Cardiac muscle cell (in vitro differentiated cells and primary cell): Measurements from ENCODE around the gene ETV7. TPM values are rescaled to one million over a fixed set of nuclear protein-coding genes. Genes with fewer than 3 reads are reported as not detected.
A peak's percentile ranks its signal among the peaks of the same experiment; 100 is the strongest.
"Not testable (repeated sequence)": the region's sequence is repeated elsewhere in the genome, so short reads cannot be mapped to it uniquely, and the experiment has no call there.

Experiments
- DNase-seq, 2 donors: peaks; one replicate each; pipeline versions ENCODE4 v3.0.0 to v3.0.0-alpha.2; 2010 to 2017; ENCODE audit warnings: low read depth in 1 of 2, low spot score in 1 of 2
- H3K27ac ChIP-seq: fragments of 200-600 bp; sonication (generic); 2 replicates; pipeline ENCODE4 v1.5.1; 2016
- H3K27me3 ChIP-seq: fragments of 200-600 bp; sonication (generic); 2 replicates; pipeline ENCODE4 v1.6.0; 2016; ENCODE audit warnings: control low read depth
- H3K36me3 ChIP-seq: fragments of 200-600 bp; sonication (generic); 2 replicates; pipeline ENCODE4 v1.5.1; 2016; ENCODE audit warnings: control low read depth
- H3K4me1 ChIP-seq: fragments of 200-600 bp; sonication (generic); 2 replicates; pipeline ENCODE4 v1.8.1; 2017; ENCODE audit warnings: low read depth, mild to moderate bottlenecking, mixed run types
- H3K4me3 ChIP-seq: fragments of 200-600 bp; sonication (generic); 2 replicates; pipeline ENCODE4 v1.5.1; 2016; ENCODE audit warnings: mild to moderate bottlenecking
- H3K9me3 ChIP-seq: fragments of 200-600 bp; sonication (generic); 2 replicates; pipeline ENCODE4 v1.5.1; 2017; ENCODE audit warnings: low read depth, mild to moderate bottlenecking, control low read depth
- polyA plus RNA-seq: library from polyadenylated mRNA; unstranded; fragments of >200 nt; fragmentation: Nextera tagmentation; extraction: Ambion mirVana; gene quantifications from 2 replicates; pipeline ENCODE4 v1.2.1, GENCODE V29; 2016
- total RNA-seq: library from RNA; depleted of rRNA; stranded (reverse); fragments of >200 nt; gene quantifications from 2 replicates; pipeline ENCODE4 v1.2.3, GENCODE V29; 2016
- TF ChIP-seq, protein P1 (sequence below): IDR thresholded peaks from 2 replicates; pipeline ENCODE4 v1.5.1; 2012; ENCODE audit warnings: low read depth, mild to moderate bottlenecking, low read length

The ETV7 gene
- total and polyA plus RNA-seq, 2 experiments from 2014 or later: 0.28 TPM; not detected in 1

DNA sequence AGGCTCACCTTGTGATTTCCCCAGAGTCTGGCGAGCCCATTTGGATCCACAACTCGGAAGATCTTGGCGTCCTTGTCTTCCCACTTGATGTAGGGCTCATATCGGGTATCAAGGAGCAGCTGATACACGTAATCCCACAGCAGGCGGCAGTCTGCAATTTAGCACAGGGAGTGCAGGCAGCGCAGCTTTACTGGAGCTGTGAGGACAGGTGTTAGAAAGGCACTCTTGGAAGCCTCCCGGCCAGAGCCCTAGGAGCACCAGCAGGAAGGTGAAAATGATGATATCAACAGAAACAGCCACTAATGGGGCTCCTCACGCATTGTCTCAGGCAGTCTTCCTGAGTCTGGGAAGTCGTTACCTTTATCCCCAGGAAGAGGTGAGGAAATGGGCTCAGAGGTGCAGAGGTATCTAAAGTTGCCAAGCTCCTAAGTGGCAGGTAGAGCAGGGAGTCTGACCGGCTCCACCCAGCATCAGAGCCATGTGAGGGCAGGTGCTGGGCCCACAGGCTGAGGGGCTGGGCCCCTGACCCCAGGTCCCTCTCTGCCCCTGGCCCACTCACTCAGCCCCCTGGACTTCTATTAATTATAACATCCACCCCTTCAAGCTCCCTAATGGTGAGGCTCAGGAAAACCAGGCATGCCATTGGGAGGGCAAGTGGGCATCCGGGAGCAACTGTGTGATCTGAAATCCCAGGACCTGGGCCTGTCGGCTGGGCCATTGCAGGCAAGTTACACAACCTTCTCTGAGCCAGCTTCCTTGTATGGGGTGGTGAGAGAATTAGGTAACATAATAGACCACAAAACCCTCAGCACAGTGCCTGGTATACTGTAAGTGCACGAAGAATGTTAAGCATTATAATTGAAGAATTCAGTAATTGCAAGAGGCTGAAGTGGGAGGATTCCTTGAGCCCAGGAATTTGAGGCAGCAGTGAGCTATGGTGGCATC, 18.3 kb downstream of the ETV7 start:
- Histone ChIP-seq H3K9me3 (no peaks in the 10 kb centered on the region), H3K27ac (no peak overlapping the region), H3K4me3 (no peak overlapping the region), H3K27me3 (peaks cover 5% of the 10 kb centered on the region), H3K36me3 (no peaks in the 10 kb centered on the region), H3K4me1 (no peaks in the 10 kb centered on the region)
- peak in 1 of 2 donors; percentile 92 for DNase-seq
- TF ChIP-seq, protein P1, sequence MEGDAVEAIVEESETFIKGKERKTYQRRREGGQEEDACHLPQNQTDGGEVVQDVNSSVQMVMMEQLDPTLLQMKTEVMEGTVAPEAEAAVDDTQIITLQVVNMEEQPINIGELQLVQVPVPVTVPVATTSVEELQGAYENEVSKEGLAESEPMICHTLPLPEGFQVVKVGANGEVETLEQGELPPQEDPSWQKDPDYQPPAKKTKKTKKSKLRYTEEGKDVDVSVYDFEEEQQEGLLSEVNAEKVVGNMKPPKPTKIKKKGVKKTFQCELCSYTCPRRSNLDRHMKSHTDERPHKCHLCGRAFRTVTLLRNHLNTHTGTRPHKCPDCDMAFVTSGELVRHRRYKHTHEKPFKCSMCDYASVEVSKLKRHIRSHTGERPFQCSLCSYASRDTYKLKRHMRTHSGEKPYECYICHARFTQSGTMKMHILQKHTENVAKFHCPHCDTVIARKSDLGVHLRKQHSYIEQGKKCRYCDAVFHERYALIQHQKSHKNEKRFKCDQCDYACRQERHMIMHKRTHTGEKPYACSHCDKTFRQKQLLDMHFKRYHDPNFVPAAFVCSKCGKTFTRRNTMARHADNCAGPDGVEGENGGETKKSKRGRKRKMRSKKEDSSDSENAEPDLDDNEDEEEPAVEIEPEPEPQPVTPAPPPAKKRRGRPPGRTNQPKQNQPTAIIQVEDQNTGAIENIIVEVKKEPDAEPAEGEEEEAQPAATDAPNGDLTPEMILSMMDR: no peak

DNA sequence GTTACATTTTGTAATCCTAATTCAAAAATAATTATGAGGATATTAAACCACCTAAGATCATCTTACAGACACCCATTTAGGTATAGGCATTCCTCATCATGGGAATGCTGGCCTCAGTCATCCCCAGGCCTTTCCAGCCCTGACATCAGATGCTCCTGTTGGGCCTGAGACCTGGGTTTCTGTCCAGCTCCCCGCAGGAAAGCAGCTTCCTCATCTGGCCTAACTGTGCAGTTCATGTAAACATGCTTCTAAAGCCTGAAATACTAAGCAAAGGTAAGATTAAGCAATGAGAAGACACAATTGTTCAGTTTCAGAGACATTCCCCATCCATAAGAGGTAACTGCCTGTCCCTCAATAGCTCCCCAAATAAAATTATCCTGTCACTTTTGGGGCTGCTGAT, 19.0 kb downstream of the ETV7 start:
- TF ChIP-seq, protein P1: no peak
- Histone ChIP-seq H3K27ac (no peak overlapping the region), H3K27me3 (peaks cover 4% of the 10 kb centered on the region), H3K4me3 (no peak overlapping the region), H3K4me1 (no peaks in the 10 kb centered on the region), H3K36me3 (no peaks in the 10 kb centered on the region), H3K9me3 (no peaks in the 10 kb centered on the region)
- DNase-seq: no peak

DNA sequence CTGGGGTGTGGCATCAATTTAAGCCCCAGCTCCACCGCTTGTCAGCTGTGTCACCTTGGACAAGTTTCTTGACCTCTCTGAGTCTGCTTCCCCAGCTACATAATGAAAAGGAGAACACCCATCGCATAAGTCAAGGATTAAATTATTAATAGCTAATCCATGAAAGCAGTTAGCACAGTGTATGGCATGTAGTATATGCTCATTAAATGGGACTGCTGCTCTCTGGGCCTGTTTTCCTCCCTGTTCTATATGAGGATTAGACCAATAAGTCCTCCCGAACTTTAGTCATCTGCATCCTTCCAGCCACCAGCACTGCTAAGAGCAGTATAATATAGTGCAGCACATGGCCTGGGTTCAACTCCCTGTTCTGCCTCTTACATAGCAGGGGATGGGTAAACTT, 19.7 kb downstream of the ETV7 start:
- H3K4me1 ChIP-seq: no peaks in the 10 kb centered on the region
- H3K4me3 ChIP-seq: no peak overlapping the region
- TF ChIP-seq, protein P1: no peak
- no peak for DNase-seq
- H3K36me3 ChIP-seq: no peaks in the 10 kb centered on the region
- no peaks in the 10 kb centered on the region for H3K9me3 ChIP-seq
- no peaks in the 10 kb centered on the region for H3K27me3 ChIP-seq
- no peak overlapping the region for H3K27ac ChIP-seq

DNA sequence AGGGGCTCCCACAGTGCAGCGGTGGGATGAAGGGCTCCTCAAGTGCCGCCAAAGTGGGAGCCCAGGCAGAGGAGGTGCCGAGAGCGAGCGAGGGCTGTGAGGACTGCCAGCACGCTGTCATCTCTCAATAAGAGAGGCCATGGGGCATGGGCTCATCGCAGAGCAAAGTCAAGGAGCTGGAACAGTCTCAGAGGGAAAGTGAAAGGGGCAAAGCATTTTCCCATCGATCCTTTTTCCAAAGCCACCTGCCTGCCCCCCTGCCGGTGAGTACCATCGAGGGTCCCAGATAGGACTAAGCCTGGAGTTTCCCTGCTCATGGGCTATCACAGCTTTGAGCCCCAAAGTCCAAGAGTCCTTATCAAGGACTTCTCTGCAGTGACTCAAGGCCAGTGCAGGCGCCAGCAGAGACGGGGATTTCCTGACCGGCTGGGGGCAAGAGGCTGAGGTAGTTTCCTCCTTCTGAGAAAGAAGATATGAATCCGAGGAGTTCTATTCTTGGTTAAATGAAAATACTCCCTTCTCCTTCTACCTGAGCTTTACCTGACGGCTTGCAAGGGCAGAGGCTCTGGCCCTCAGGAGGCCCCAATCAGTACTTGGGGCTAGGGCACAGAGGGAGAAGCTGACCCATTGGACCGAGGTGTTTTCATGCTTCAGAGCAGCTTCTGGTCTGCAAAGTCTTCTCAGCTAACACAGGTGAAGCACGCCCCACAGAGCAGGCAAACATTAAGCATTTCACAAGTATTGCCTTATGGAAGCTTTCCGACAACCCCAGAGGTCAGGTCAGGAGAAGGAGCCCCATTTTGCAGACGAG, 22.6 kb downstream of the ETV7 start:
- DNase-seq: peak in 1 of 2 donors; percentile 67
- Histone ChIP-seq H3K36me3 (no peaks in the 10 kb centered on the region), H3K9me3 (no peaks in the 10 kb centered on the region), H3K27me3 (no peaks in the 10 kb centered on the region), H3K27ac (no peak overlapping the region), H3K4me3 (no peak overlapping the region), H3K4me1 (no peaks in the 10 kb centered on the region)
- TF ChIP-seq, protein P1: no peak

DNA sequence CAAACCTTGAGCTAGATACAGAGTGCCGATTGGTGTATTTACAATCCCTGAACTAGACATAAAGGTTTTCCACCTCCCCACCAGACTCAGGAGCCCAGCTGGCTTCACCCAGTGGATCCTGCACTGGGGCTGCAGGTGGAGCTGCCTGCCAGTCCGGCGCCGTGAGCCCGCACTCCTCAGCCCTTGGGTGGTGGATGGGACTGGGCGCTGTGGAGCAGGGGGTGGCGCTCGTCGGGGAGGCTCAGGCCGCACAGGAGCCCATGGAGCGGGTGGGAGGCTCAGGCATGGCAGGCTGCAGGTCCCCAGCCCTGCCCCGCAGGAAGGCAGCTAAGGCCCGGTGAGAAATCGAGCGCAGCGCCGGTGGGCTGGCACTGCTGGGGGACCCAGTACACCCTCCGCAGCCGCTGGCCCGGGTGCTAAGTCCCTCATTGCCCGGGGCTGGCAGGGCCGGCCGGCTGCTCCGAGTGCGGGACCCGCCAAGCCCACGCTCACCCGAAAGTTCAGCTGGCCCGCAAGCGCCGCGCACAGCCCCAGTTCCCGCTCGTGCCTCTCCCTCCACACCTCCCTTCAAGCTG, 23.3 kb downstream of the ETV7 start:
- not testable (repeated sequence) for H3K4me3 ChIP-seq, H3K27me3 ChIP-seq, H3K9me3 ChIP-seq, H3K27ac ChIP-seq, H3K36me3 ChIP-seq, DNase-seq, H3K4me1 ChIP-seq

DNA sequence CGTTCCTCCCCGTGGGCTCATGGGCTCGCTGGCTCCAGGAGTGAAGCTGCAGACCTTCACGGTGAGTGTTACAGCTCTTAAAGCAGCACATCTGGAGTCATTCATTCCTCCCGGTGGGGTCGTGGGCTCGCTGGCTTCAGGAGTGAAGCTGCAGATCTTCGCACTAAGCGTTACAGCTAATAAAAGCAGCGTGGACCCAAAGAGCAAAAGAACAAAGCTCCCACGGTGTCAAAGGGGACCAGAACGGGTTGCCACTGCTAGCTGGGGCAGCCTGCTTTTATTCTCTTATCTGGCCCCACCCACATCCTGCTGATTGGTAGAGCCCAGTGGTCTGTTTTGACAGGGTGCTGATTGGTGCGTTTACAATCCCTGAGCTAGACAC, 24.1 kb downstream of the ETV7 start:
- H3K4me3 ChIP-seq, H3K27me3 ChIP-seq, H3K4me1 ChIP-seq, DNase-seq, H3K27ac ChIP-seq, H3K36me3 ChIP-seq, H3K9me3 ChIP-seq: not testable (repeated sequence)
